CD4-positive, alpha-beta T cell (primary cell): ENCODE results near the gene SLC1A3. TPM values are rescaled to one million over a fixed set of nuclear protein-coding genes. Genes with fewer than 3 reads are reported as not detected.
"Not testable (repeated sequence)": the region's sequence is repeated elsewhere in the genome, so short reads cannot be mapped to it uniquely, and the experiment has no call there.

ENCODE experiments used
- ATAC-seq: fragments of 200-7000 bp; cut with Tn5 transposase; one replicate; pipeline ENCODE4 v1.10.0; 2022; ENCODE audit warnings: mild to moderate bottlenecking; ENCODE audit not compliant: poor library complexity
- CTCF ChIA-PET: fragments of 350-600 bp; sonication (Branson Sonifier 250); formaldehyde crosslinking; loops from one replicate; lab custom pipeline; 2021; ENCODE audit warnings: antibody characterized with exemption, inconsistent platforms; lab: Charles Lee
- POLR2A ChIA-PET: fragments of 350-600 bp; sonication (Branson Sonifier 250); formaldehyde crosslinking; loops from one replicate; lab custom pipeline; 2021; ENCODE audit warnings: antibody characterized with exemption, inconsistent platforms; lab: Charles Lee
- DNase-seq, 14 experiments: peaks; one replicate each; pipeline ENCODE4 v3.0.0-alpha.2; 2013 to 2020; ENCODE audit warnings: mixed read lengths in 2 of 14
- H3K27ac ChIP-seq, 2 donors: one replicate each; pipeline versions ENCODE4 v1.5.1 to v1.7.0; 2013; ENCODE audit warnings: low read length in 2 of 2, low read depth in 1 of 2, mild to moderate bottlenecking in 1 of 2
- H3K27me3 ChIP-seq, 2 experiments: 1 replicate in 1 of 2; 2 replicates in 1 of 2; pipeline versions ENCODE4 v1.6.1 to v1.7.0; 2013; ENCODE audit warnings: low read length in 2 of 2, control low read depth in 1 of 2, mild to moderate bottlenecking in 1 of 2, moderate library complexity in 1 of 2; ENCODE audit not compliant: insufficient read depth in 2 of 2, control insufficient read depth in 1 of 2
- H3K36me3 ChIP-seq: one replicate; pipeline ENCODE4 v1.6.1; 2013; ENCODE audit warnings: low read length, control low read depth; ENCODE audit not compliant: insufficient read depth
- H3K4me1 ChIP-seq: one replicate; pipeline ENCODE4 v1.6.1; 2013; ENCODE audit warnings: low read length, control low read depth; ENCODE audit not compliant: insufficient read depth
- H3K4me3 ChIP-seq: one replicate; pipeline ENCODE4 v1.5.1; 2013; ENCODE audit warnings: mild to moderate bottlenecking, low read length, moderate library complexity
- H3K9me3 ChIP-seq, 2 experiments: 1 replicate in 1 of 2; 2 replicates in 1 of 2; pipeline versions ENCODE4 v1.6.1 to v1.7.0; 2013; ENCODE audit warnings: low read length in 2 of 2, mild to moderate bottlenecking in 2 of 2, control low read depth in 1 of 2, moderate library complexity in 1 of 2; ENCODE audit not compliant: control insufficient read depth in 1 of 2, insufficient read depth in 1 of 2
- H3K27ac Mint-ChIP-seq: one replicate; pipeline ENCODE4 v1.8.0; 2020; ENCODE audit warnings: mixed read lengths
- H3K27me3 Mint-ChIP-seq: one replicate; pipeline ENCODE4 v1.8.0; 2021; ENCODE audit warnings: mixed read lengths
- H3K36me3 Mint-ChIP-seq: one replicate; pipeline ENCODE4 v1.8.0; 2021; ENCODE audit warnings: low read depth, mixed read lengths
- H3K4me1 Mint-ChIP-seq: one replicate; pipeline ENCODE4 v1.8.0; 2021; ENCODE audit warnings: low read depth, mixed read lengths
- H3K4me3 Mint-ChIP-seq: one replicate; pipeline ENCODE4 v1.8.0; 2020; ENCODE audit warnings: mild to moderate bottlenecking, mixed read lengths
- H3K9me3 Mint-ChIP-seq: one replicate; pipeline ENCODE4 v1.8.0; 2020; ENCODE audit warnings: mixed read lengths
- intact Hi-C, 2 experiments: fragments of 100-400 bp; cut with DNase I in 1 of 2; cut with micrococcal nuclease in 1 of 2; formaldehyde crosslinking; loops; one replicate each; pipeline versions ENCODE4 v1.15.1 to v1.9.0; 2023 to 2025; cut with DNase I, micrococcal nuclease
- total RNA-seq, 174 experiments: library from RNA in 2 of 174; stranded (reverse) in 2 of 174; gene quantifications; one replicate each; pipeline ENCODE4 v1.2.3 and lab custom pipeline; 2021 to 2026
- TF ChIP-seq, protein P1 (sequence below): fragments of 200-600 bp; IDR thresholded peaks from one replicate; pipeline ENCODE4 v1.8.0; 2022; ENCODE audit warnings: antibody characterized with exemption, mild to moderate bottlenecking

The SLC1A3 gene
- total RNA-seq, 2 experiments from 2014 or later = not detected

DNA sequence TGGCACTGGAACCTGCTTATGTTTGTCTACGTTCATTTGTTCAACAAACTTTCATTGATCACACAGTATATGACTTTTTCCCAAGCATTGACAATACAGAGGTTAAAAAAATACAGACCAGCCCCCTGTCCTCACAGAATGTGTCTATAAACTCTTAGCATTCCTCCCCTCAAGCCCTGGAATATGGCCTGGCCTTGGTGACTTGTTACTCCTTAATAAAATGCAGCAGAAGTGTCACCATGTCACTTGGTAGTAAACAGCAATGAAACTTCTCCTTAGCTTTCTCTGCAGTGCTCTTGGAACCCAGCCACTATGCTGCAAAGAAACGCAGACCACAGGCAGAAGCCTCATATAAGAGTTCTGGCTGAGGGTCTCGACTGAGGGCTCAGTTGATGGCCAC, 19.1 kb upstream of the SLC1A3 start:
- Histone ChIP-seq H3K4me3 (no peak overlapping the region), H3K27me3 (no peaks in the 10 kb centered on the region), H3K27ac (no peak overlapping the region), H3K9me3 (no peaks in the 10 kb centered on the region), H3K4me1 (no peaks in the 10 kb centered on the region), H3K36me3 (no peaks in the 10 kb centered on the region)
- POLR2A ChIA-PET = no interaction called here
- TF ChIP-seq, protein P1, sequence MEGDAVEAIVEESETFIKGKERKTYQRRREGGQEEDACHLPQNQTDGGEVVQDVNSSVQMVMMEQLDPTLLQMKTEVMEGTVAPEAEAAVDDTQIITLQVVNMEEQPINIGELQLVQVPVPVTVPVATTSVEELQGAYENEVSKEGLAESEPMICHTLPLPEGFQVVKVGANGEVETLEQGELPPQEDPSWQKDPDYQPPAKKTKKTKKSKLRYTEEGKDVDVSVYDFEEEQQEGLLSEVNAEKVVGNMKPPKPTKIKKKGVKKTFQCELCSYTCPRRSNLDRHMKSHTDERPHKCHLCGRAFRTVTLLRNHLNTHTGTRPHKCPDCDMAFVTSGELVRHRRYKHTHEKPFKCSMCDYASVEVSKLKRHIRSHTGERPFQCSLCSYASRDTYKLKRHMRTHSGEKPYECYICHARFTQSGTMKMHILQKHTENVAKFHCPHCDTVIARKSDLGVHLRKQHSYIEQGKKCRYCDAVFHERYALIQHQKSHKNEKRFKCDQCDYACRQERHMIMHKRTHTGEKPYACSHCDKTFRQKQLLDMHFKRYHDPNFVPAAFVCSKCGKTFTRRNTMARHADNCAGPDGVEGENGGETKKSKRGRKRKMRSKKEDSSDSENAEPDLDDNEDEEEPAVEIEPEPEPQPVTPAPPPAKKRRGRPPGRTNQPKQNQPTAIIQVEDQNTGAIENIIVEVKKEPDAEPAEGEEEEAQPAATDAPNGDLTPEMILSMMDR = no peak
- intact Hi-C loops = no loop called here
- ATAC-seq (no peak), DNase-seq (no peak)
- no peaks in the 10 kb centered on the region for H3K36me3 Mint-ChIP-seq
- no peaks in the 10 kb centered on the region for H3K9me3 Mint-ChIP-seq
- H3K4me3 Mint-ChIP-seq = no peak overlapping the region
- no peaks in the 10 kb centered on the region for H3K4me1 Mint-ChIP-seq
- CTCF ChIA-PET = no interaction called here
- H3K27me3 Mint-ChIP-seq = peaks cover 4% of the 10 kb centered on the region
- H3K27ac Mint-ChIP-seq = no peak overlapping the region

DNA sequence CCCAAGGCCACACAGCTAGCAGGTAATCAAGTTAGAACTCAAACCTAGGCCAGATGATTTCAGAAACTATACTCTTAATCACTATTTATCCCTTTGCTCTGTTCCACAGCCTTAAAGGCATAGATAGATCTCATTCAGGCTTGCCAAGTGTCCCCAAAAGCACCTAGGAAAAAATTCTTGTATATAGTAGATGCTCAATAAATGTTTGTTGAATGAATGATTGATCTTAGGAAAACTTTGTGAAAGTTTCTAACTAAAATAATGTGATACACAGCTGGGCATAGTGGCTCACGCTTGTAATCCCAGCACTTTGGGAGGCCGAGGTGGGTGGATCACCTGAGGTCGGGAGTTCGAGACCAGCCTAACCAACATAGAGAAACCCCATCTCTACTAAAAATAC, 16.7 kb upstream of the SLC1A3 start:
- H3K4me1 ChIP-seq, intact Hi-C loops, POLR2A ChIA-PET, H3K4me1 Mint-ChIP-seq, H3K36me3 Mint-ChIP-seq, H3K27ac ChIP-seq, ATAC-seq, H3K9me3 ChIP-seq, H3K27me3 ChIP-seq, H3K36me3 ChIP-seq, H3K27me3 Mint-ChIP-seq, H3K27ac Mint-ChIP-seq, DNase-seq, H3K9me3 Mint-ChIP-seq, H3K4me3 ChIP-seq, CTCF ChIA-PET, H3K4me3 Mint-ChIP-seq: not testable (repeated sequence)

DNA sequence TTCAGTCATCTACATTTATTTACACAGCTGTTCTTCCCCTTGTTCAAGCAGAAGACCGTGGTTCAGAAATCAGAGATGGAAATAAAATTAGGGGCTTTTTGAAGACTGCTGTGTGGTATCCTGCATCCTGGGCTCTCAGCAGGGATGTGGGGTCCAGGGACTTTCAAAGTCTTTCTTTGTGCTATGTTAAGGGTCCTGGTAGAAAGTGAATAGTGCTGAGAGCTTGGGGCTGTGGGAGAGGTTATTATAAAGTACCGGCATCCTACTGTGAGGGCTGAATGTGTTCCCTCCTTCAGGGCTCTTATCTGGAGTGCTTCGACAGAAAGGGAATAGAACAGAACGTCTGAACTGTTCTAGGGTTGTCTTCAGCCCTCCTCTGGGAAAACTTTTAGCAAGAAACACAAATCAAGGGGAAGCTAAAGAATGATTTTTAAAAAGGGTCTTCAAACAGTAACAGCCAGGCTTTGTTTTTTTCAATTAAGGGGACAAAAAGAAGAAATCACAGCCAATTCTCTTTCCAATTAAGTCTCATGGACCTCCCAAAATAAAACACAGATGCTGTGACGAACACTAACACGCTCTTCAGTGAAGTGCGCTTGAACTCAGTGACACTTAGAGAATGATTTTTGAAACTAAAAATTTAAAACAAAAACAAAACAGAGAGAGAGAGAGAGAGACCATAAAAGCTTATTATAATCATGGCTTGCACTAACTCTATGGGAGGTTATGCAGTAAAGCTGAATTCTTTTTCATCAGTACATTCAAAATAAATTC, 15.7 kb upstream of the SLC1A3 start:
- no peaks in the 10 kb centered on the region for H3K27me3 Mint-ChIP-seq
- ChIA-PET POLR2A (no interaction called here), CTCF (no interaction called here)
- TF ChIP-seq, protein P1 = no peak
- no peaks in the 10 kb centered on the region for H3K9me3 ChIP-seq
- no peaks in the 10 kb centered on the region for H3K4me1 ChIP-seq
- no peaks in the 10 kb centered on the region for H3K36me3 ChIP-seq
- H3K27me3 ChIP-seq = no peaks in the 10 kb centered on the region
- intact Hi-C loops = no loop called here
- no peak overlapping the region for H3K27ac Mint-ChIP-seq
- ATAC-seq = no peak
- H3K4me1 Mint-ChIP-seq = no peaks in the 10 kb centered on the region
- no peaks in the 10 kb centered on the region for H3K9me3 Mint-ChIP-seq
- H3K36me3 Mint-ChIP-seq = no peaks in the 10 kb centered on the region
- DNase-seq = no peak
- no peak overlapping the region for H3K4me3 ChIP-seq
- H3K4me3 Mint-ChIP-seq = no peak overlapping the region
- H3K27ac ChIP-seq = no peak overlapping the region

DNA sequence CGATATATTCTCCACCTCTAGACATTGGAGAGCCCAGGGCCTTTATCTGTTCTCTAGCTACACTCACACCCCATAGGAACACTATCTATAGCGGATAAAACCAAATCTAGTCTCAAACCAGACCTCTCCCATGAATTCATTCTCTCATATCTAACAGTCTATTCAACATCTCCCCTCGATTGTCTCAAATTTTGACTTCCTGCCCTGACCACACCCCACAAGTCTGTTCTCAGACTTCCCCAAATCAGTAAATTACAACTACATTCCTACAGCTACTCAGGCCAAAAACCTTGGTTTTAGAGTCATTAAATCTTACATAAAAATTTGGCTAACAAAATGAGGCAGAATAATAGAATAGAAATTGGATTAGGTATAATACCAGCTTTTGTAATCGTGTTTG, 12.5 kb upstream of the SLC1A3 start:
- no peak overlapping the region for H3K27ac ChIP-seq
- ChIA-PET CTCF (no interaction called here), POLR2A (no interaction called here)
- no peaks in the 10 kb centered on the region for H3K27me3 Mint-ChIP-seq
- H3K4me3 Mint-ChIP-seq = no peak overlapping the region
- ATAC-seq = no peak
- peaks cover 0 to 2% of the 10 kb centered on the region in 2 experiments for H3K27me3 ChIP-seq
- DNase-seq = no peak
- no peaks in the 10 kb centered on the region for H3K36me3 Mint-ChIP-seq
- no peak overlapping the region for H3K27ac Mint-ChIP-seq
- intact Hi-C loops = no loop called here
- H3K4me1 Mint-ChIP-seq = no peaks in the 10 kb centered on the region
- H3K9me3 ChIP-seq = no peaks in the 10 kb centered on the region
- H3K4me3 ChIP-seq = no peak overlapping the region
- TF ChIP-seq, protein P1 = no peak
- H3K4me1 ChIP-seq = no peaks in the 10 kb centered on the region
- no peaks in the 10 kb centered on the region for H3K9me3 Mint-ChIP-seq
- H3K36me3 ChIP-seq = no peaks in the 10 kb centered on the region
